ENCODE results near the gene INSIG1. TPM values are rescaled to one million over a fixed set of nuclear protein-coding genes. Genes with fewer than 3 reads are reported as not detected.

Gene INSIG1
- total and polyA plus RNA-seq, 12 donors, result 5.9 to 16.3 (median 12.1) TPM

- no peak for TF ChIP-seq CTCF (IDR thresholded peaks at IDR 0.05)
- Histone ChIP-seq H3K36me3 (no peaks in the 10 kb centered on the region), H3K4me1 (no peaks in the 10 kb centered on the region), H3K27ac (no peak overlapping the region), H3K27me3 (peaks cover 0 to 33% (median 18%) of the 10 kb centered on the region in 7 donors), H3K4me3 (no peak overlapping the region), H3K9me3 (peaks cover 0 to 8% (median 0%) of the 10 kb centered on the region in 11 donors)
- no peak for DNase-seq
- no peak for ATAC-seq
- 54 to 58% methylated on average over 10 of the region's 10 CpGs for WGBS, 2 donors
- intact Hi-C loops (cut with DNase I), result no loop called here
Observed at GRCh38 chr7:155322530-155322929, 24.9 kb downstream of the INSIG1 start.

- no peak for ATAC-seq
- Histone ChIP-seq H3K36me3 (no peaks in the 10 kb centered on the region), H3K9me3 (peaks cover 0 to 8% (median 0%) of the 10 kb centered on the region in 11 donors), H3K4me3 (no peak overlapping the region), H3K27me3 (peaks cover 0 to 36% (median 18%) of the 10 kb centered on the region in 7 donors), H3K4me1 (no peaks in the 10 kb centered on the region), H3K27ac (no peak overlapping the region)
- DNase-seq, result no peak
- intact Hi-C loops (cut with DNase I), result no loop called here
- no peak for TF ChIP-seq CTCF (IDR thresholded peaks at IDR 0.05)
Observed at GRCh38 chr7:155323001-155323638, 25.4 kb downstream of the INSIG1 start.

- no peaks in the 10 kb centered on the region for H3K4me1 ChIP-seq
- no peak overlapping the region for H3K27ac ChIP-seq
- ATAC-seq (no peak), DNase-seq (no peak)
- H3K27me3 ChIP-seq, result peaks cover 0 to 36% (median 18%) of the 10 kb centered on the region in 7 donors
- H3K9me3 ChIP-seq, result peaks cover 0 to 8% (median 0%) of the 10 kb centered on the region in 11 donors
- no peak for TF ChIP-seq CTCF (IDR thresholded peaks at IDR 0.05)
- no peaks in the 10 kb centered on the region for H3K36me3 ChIP-seq
- H3K4me3 ChIP-seq, result no peak overlapping the region
- intact Hi-C loops (cut with DNase I), result no loop called here
- WGBS, 2 donors, result 63 to 71% methylated on average over 19 of the region's 19 CpGs
Observed at GRCh38 chr7:155324012-155324917, 26.6 kb downstream of the INSIG1 start.

- no peak overlapping the region for H3K27ac ChIP-seq
- H3K4me3 ChIP-seq, result no peak overlapping the region
- peaks cover 0 to 36% (median 18%) of the 10 kb centered on the region in 7 donors for H3K27me3 ChIP-seq
- H3K4me1 ChIP-seq, result no peaks in the 10 kb centered on the region
- H3K9me3 ChIP-seq, result peaks cover 0 to 8% (median 0%) of the 10 kb centered on the region in 11 donors
- no peak for ATAC-seq
- TF ChIP-seq CTCF (IDR thresholded peaks at IDR 0.05), result no peak
- no peaks in the 10 kb centered on the region for H3K36me3 ChIP-seq
- no peak for DNase-seq
- WGBS, 2 donors, result 76 to 88% methylated on average over 2 of the region's 2 CpGs
- intact Hi-C loops (cut with DNase I), result no loop called here
Observed at GRCh38 chr7:155324918-155325235, 27.2 kb downstream of the INSIG1 start.
